MCF 10A (cell line): ENCODE measurements around the gene FRG2B. TPM values are rescaled to one million over a fixed set of nuclear protein-coding genes. Genes with fewer than 3 reads are reported as not detected.
"Not testable (repeated sequence)": the region's sequence is repeated elsewhere in the genome, so short reads cannot be mapped to it uniquely, and the experiment has no call there.

Source experiments
- BruUV-seq: library from RNA; stranded (reverse); fragments of 400-500 nt; replicated peaks from 2 replicates; lab custom pipeline; 2021; lab: Mats Ljungman, UMichigan
- CTCF ChIA-PET: fragments of 300-600 bp; sonication (Branson Sonifier 250); formaldehyde crosslinking; extraction: SDS; loops from one replicate; lab custom pipeline; 2021; ENCODE audit warnings: antibody characterized with exemption, inconsistent platforms; lab: Yijun Ruan, JAX
- POLR2A ChIA-PET: fragments of 300-600, 350-650 bp; sonication (Branson Sonifier 250); formaldehyde crosslinking; extraction: SDS; loops from one replicate; lab custom pipeline; 2020; ENCODE audit warnings: antibody characterized with exemption, inconsistent platforms; lab: Yijun Ruan, JAX
- DNase-seq: peaks from one replicate; pipeline ENCODE4 v3.0.0-alpha.2; 2018; ENCODE audit not compliant: unreplicated experiment
- H3K27ac Mint-ChIP-seq: one replicate; pipeline ENCODE4 v1.8.0; 2022; ENCODE audit warnings: mild to moderate bottlenecking, low read depth, mixed read lengths; ENCODE audit not compliant: unreplicated experiment
- H3K27me3 Mint-ChIP-seq: one replicate; pipeline ENCODE4 v1.8.0; 2022; ENCODE audit warnings: mixed read lengths; ENCODE audit not compliant: insufficient read depth, unreplicated experiment
- H3K36me3 Mint-ChIP-seq: one replicate; pipeline ENCODE4 v1.8.0; 2022; ENCODE audit warnings: mild to moderate bottlenecking, moderate library complexity, mixed read lengths; ENCODE audit not compliant: insufficient read depth, unreplicated experiment
- H3K4me1 Mint-ChIP-seq: one replicate; pipeline ENCODE4 v1.8.0; 2022; ENCODE audit warnings: mixed read lengths; ENCODE audit not compliant: insufficient read depth, unreplicated experiment
- H3K4me3 Mint-ChIP-seq: one replicate; pipeline ENCODE4 v1.8.0; 2022; ENCODE audit warnings: mild to moderate bottlenecking, moderate library complexity, mixed read lengths; ENCODE audit not compliant: unreplicated experiment
- H3K9me3 Mint-ChIP-seq: one replicate; pipeline ENCODE4 v1.8.0; 2022; ENCODE audit warnings: mixed read lengths; ENCODE audit not compliant: unreplicated experiment
- CTCF ChIP-seq: fragments of 200-600 bp; IDR thresholded peaks from one replicate; pipeline ENCODE4 v1.8.0; 2022; ENCODE audit warnings: antibody characterized with exemption, mild to moderate bottlenecking; ENCODE audit not compliant: unreplicated experiment
- intact Hi-C: fragments of 100-400 bp; cut with micrococcal nuclease; formaldehyde crosslinking; loops from 2 replicates; pipeline ENCODE4 v1.14.1; 2022
- total RNA-seq: library from RNA; stranded (reverse); gene quantifications from 2 replicates; pipeline ENCODE4 v1.2.3, GENCODE V29; 2022

FRG2B gene
- total RNA-seq, 1 experiment from 2014 or later: not detected

GRCh38 chr10:133647075-133647748, 20.6 kb upstream of the FRG2B start:
- CTCF ChIA-PET, H3K27ac Mint-ChIP-seq, DNase-seq, H3K4me3 Mint-ChIP-seq, POLR2A ChIA-PET, H3K4me1 Mint-ChIP-seq, BruUV-seq, H3K9me3 Mint-ChIP-seq, H3K27me3 Mint-ChIP-seq, H3K36me3 Mint-ChIP-seq, intact Hi-C loops: not testable (repeated sequence)
- peak; percentile 42 for TF ChIP-seq CTCF

GRCh38 chr10:133637846-133638235, 11.2 kb upstream of the FRG2B start:
- BruUV-seq, intact Hi-C loops, H3K27ac Mint-ChIP-seq, POLR2A ChIA-PET, H3K4me3 Mint-ChIP-seq, H3K36me3 Mint-ChIP-seq, H3K4me1 Mint-ChIP-seq, H3K27me3 Mint-ChIP-seq, CTCF ChIA-PET, DNase-seq, H3K9me3 Mint-ChIP-seq: not testable (repeated sequence)

GRCh38 chr10:133637202-133637845, 10.7 kb upstream of the FRG2B start:
- H3K4me3 Mint-ChIP-seq, H3K9me3 Mint-ChIP-seq, DNase-seq, H3K4me1 Mint-ChIP-seq, H3K27me3 Mint-ChIP-seq, intact Hi-C loops, H3K36me3 Mint-ChIP-seq, CTCF ChIA-PET, POLR2A ChIA-PET, H3K27ac Mint-ChIP-seq, BruUV-seq: not testable (repeated sequence)

- POLR2A ChIA-PET, H3K4me3 Mint-ChIP-seq, CTCF ChIA-PET, H3K4me1 Mint-ChIP-seq, DNase-seq, H3K27me3 Mint-ChIP-seq, H3K36me3 Mint-ChIP-seq, BruUV-seq, intact Hi-C loops, H3K27ac Mint-ChIP-seq, H3K9me3 Mint-ChIP-seq: not testable (repeated sequence)
Observed at GRCh38 chr10:133630723-133631249, 4.2 kb upstream of the FRG2B start.

GRCh38 chr10:133622544-133622943, 4.1 kb downstream of the FRG2B start:
- H3K4me3 Mint-ChIP-seq, POLR2A ChIA-PET, H3K4me1 Mint-ChIP-seq, DNase-seq, H3K36me3 Mint-ChIP-seq, BruUV-seq, H3K9me3 Mint-ChIP-seq, intact Hi-C loops, H3K27me3 Mint-ChIP-seq, CTCF ChIA-PET, H3K27ac Mint-ChIP-seq: not testable (repeated sequence)

- no peaks in the 10 kb centered on the region for H3K9me3 Mint-ChIP-seq
- H3K4me1 Mint-ChIP-seq: no peaks in the 10 kb centered on the region
- POLR2A ChIA-PET: no interaction called here
- no peak for DNase-seq
- H3K27ac Mint-ChIP-seq: no peak overlapping the region
- no peaks in the 10 kb centered on the region for H3K27me3 Mint-ChIP-seq
- intact Hi-C loops: no loop called here
- CTCF ChIA-PET: interaction anchor here (0.7 to 6.8 kb wide), 4 partner anchors 11 to 293 kb away, joined by 3 to 70 read pairs (median 6); no protein-coding TSS in a partner anchor
- no peak for TF ChIP-seq CTCF
- no peak overlapping the region for H3K4me3 Mint-ChIP-seq
- H3K36me3 Mint-ChIP-seq: no peaks in the 10 kb centered on the region
- BruUV-seq: no TSS peak
Observed at GRCh38 chr10:133618851-133619250, 7.7 kb downstream of the FRG2B start.
